GM10248 (cell line): ENCODE measurements around the gene NELFA.

Source experiments
- CTCF ChIA-PET: fragments of 300-600 bp; sonication (Branson Sonifier 250); formaldehyde crosslinking; extraction: SDS; loops from one replicate; lab custom pipeline; 2021; ENCODE audit warnings: antibody characterized with exemption; lab: Yijun Ruan, JAX
- POLR2A ChIA-PET: fragments of 350-650 bp; sonication (Branson Sonifier 250); formaldehyde crosslinking; extraction: SDS; loops from one replicate; lab custom pipeline; 2020; ENCODE audit warnings: antibody characterized with exemption; lab: Yijun Ruan, JAX
- DNase-seq: peaks from one replicate; pipeline ENCODE4 v3.0.0; 2012; ENCODE audit errors: extremely low spot score
- TF ChIP-seq, protein P1 (sequence below): IDR thresholded peaks from 2 replicates; pipeline ENCODE4 v1.5.1; 2012; ENCODE audit warnings: mild to moderate bottlenecking, low read depth; ENCODE audit errors: extremely low read depth, missing control alignments, control extremely low read depth

NELFA gene

DNA sequence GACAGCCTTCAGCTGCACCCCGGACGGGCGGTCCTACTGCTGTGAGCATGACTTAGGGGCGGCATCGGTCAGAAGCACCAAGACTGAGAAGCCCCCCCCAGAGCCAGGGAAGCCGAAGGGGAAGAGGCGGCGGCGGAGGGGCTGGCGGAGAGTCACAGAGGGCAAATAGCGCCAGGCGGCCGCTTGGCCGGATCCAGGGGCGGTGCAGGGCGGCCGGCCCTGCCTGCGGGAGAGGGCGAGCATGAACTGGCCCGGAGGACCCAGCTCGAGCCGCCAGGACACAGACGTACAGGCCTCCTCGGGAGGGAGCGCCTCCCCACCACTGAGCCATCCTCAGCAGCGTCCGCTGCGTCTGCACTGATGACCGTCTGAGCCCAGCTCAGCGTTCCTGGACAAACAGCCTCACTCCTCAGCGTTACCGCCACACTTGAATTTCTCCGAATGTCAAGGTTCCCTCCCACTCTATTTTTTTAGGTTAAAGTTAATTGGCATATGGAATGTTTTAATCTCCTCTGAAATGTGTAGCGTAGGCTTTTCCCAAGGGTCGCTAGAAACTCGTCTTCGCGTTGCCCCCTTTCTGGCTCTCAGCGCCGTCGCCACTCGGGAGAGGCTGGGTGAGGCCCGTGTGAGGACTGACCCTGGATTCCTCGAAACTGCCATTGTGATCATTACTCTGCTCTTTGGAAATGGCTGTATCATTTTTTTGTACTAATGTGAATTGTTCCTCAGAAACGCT, 29.9 kb downstream of the NELFA start:
- ChIA-PET CTCF (no interaction called here), POLR2A (no interaction called here)
- DNase-seq: no peak
- TF ChIP-seq, protein P1, sequence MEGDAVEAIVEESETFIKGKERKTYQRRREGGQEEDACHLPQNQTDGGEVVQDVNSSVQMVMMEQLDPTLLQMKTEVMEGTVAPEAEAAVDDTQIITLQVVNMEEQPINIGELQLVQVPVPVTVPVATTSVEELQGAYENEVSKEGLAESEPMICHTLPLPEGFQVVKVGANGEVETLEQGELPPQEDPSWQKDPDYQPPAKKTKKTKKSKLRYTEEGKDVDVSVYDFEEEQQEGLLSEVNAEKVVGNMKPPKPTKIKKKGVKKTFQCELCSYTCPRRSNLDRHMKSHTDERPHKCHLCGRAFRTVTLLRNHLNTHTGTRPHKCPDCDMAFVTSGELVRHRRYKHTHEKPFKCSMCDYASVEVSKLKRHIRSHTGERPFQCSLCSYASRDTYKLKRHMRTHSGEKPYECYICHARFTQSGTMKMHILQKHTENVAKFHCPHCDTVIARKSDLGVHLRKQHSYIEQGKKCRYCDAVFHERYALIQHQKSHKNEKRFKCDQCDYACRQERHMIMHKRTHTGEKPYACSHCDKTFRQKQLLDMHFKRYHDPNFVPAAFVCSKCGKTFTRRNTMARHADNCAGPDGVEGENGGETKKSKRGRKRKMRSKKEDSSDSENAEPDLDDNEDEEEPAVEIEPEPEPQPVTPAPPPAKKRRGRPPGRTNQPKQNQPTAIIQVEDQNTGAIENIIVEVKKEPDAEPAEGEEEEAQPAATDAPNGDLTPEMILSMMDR: no peak

DNA sequence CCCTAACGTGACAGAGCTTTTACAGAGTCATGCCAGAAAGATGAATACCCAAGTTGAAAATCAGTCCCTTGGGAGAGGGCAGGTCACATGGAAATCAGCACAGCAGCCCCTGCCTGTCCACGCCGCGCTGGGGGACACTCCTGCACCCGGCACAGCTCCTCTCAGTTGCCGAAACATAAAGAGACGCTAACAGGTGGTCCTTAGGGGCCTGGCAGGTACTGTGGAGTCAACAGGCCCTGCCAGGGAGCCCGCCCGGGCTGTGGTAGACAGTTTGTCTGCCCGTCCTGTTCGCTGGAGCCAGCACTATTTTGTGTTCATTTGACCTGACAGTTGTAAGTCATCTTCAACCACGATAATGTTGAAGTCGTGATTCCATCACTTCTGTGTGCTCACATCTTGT, 30.5 kb downstream of the NELFA start:
- POLR2A ChIA-PET: no interaction called here
- TF ChIP-seq, protein P1: no peak
- no peak for DNase-seq
- CTCF ChIA-PET: no interaction called here

DNA sequence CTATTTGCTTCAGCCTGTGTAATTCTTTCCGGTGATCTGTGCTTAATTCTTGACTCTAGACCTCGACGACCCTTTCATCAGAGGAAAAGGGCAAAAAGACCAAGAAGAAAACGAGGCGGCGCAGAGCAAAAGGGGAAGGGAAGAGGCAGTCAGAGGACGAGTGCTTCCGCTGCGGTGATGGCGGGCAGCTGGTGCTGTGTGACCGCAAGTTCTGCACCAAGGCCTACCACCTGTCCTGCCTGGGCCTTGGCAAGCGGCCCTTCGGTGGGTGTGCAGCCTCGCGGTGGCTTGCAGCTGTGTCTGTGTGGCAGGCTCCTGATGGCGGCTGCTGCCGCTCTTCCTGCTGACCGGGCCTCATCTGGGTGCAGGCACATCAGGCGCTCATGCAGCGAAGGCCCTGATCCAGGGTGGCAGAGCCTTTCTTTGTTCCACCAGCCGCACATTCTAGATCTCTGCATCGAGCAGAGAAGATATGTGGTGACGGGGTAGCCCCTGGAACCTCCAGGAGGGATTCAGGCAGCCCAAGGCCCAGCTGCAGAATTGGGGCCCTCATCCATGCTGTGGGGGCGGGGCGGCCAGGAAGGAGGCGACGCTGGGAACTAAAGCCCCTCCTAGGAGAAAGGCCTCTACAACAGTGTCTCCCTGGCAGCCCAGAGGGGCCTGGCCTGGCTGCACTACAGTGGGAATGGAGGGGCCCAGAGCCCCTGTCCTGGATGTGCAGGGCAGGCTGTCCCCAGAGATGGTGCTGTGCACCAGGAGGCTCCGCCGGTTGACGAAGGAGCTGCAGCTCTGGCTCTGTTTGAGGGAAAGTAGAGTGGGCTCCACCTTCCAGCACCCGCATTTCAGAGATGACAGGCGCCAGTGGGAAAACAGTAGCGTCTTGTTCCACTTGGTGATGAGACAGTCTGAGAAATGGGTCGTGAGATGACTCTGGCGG, 32.1 kb downstream of the NELFA start:
- CTCF ChIA-PET: no interaction called here
- TF ChIP-seq, protein P1: no peak
- POLR2A ChIA-PET: no interaction called here
- DNase-seq: no peak

DNA sequence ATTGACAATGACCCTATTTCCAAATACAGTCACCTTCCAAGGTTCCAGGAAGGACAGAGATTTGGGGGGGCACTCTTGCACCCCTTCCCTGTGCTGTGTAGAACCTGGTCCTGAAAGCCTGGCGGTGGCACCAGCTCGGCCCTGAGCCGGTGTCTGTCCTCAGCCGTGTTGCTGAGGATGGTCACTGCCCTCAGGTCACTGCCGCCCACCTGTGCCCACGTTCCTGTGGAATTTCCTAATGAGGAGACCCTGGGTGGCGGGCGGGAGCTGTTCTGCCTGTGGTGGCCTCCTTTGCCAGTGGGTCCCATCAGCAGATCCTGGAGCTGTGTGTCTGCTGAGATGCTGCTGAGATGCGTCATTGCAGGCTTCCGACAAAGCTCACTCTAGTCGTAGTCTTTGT, 32.9 kb downstream of the NELFA start:
- CTCF ChIA-PET: no interaction called here
- TF ChIP-seq, protein P1: no peak
- POLR2A ChIA-PET: no interaction called here
- DNase-seq: no peak

DNA sequence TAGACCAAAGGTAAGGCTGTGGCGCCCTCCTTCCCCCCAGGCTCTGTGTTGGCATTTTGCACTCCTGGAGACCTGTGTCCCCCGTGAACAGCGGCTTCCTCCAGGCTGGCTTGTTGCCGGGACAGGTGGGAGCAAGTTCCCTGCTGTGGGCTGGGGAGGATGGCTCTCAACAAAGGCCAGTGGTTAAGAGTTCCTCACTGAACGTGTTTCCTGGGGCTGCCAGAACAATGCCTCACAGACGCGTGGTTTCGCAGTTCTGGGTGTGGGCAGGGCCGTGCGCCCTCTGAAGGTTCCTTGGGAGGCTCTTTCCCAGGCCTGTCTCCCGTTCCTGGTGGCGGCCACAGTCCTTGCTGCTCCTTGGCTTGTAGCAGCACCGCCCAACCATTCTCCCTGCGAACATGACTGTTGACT, 33.4 kb downstream of the NELFA start:
- DNase-seq: no peak
- ChIA-PET CTCF (no interaction called here), POLR2A (no interaction called here)
- TF ChIP-seq, protein P1: no peak

DNA sequence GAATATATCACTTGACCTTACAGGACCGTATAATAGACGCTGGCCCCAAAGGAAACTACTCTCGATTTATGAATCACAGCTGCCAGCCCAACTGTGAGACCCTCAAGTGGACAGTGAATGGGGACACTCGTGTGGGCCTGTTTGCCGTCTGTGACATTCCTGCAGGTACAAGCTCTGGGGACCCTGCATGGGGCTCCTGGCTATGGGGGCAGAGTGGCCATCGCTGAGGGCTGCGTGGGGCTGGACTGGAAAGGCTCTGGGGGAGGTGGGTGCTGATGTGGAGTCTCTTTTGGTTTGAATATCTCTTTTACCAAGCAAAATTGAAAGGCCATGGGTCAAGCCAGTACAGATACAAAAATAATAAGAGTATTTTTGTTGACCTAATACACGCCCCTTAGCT, 33.9 kb downstream of the NELFA start:
- ChIA-PET POLR2A (no interaction called here), CTCF (no interaction called here)
- TF ChIP-seq, protein P1: no peak
- DNase-seq: no peak
